ENCODE measurements around the gene SH3BP4. TPM values are rescaled to one million over a fixed set of nuclear protein-coding genes. Genes with fewer than 3 reads are reported as not detected.
A peak's percentile ranks its signal among the peaks of the same experiment; 100 is the strongest.
"Not testable (repeated sequence)": the region's sequence is repeated elsewhere in the genome, so short reads cannot be mapped to it uniquely, and the experiment has no call there.

The SH3BP4 gene
- total RNA-seq, 1 experiment from 2014 or later = 28.2 TPM

DNA sequence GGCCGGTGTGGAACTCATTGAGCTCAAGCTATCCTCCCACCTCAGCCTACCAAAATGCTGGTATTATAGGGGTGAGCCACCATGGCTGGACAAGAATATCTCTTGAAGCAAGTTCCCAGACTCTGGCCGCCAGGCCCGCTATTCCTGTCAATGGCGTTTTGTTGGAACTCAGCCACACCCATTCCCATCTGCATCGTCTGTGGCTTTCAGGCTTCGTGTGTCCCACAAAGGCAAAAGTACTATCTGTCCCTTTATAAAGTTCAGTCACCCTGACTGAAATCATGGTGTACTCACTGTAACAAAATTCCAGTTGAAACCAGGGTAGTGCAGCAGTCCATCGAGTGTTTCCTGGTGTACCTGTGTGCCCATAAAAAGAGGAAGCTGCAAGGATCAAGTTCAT lies 96.7 kb downstream of the SH3BP4 start:
- no peak for DNase-seq (ENCODE audit: extremely low read depth, low read depth)

DNA sequence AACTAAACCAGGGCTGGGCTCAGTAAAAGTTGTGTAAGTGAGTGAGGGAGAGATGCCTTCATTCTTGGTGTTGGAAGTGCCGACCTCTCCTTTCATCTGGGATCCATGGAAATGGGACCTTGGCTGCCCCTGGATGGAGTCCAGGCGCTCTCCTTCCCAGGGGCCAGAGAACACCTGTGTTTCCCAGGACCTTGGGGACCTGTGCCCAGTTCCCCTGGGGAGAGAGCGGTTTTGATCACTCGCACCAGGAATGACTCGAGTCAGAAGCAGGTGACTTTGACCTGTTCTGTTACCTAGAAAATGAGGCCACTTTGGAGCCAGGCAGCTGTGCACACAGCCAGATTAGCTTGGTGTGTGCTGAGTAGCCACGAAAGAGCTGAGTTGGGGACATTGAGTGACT lies 97.3 kb downstream of the SH3BP4 start:
- no peak for DNase-seq (ENCODE audit: extremely low read depth, low read depth)

DNA sequence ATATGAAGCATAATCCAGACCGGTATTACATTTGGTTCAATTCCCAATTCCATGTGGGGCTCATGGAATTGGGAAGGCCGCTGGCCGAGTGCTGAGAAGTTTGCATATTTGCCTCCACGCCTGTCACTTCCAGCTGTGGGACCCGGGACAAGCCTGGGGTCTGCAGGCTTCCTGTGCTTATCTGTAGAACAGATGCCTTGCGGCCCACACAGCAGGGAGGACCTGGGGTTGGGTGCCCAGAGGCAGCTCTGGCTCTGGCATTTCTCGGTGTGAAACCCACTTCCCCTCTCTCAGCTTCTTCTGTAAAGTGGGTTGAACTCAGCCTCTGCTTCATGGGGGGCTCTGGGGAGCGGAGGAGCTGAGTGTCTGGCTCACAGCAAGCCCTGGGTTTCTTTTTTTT lies 97.9 kb downstream of the SH3BP4 start:
- no peak for DNase-seq (ENCODE audit: extremely low read depth, low read depth)

DNA sequence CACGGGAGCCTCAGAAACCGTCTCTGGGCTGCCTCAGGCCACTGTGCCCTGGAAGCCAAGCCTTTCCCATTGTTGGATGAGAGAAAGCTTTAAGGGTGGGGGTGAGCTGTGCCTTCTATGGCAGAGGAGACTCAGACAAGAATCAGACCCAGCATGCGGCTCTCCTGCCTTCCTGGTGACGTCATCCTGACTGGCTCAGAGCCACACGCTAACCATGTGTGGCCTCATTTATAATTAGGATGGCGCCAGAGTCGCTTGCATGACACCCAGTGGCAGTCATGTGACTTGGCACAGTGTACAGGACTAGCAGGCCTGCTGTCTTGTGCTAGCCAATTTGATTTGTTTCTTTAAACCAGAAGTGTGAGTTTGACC lies 99.1 kb downstream of the SH3BP4 start:
- peak; percentile 61 for DNase-seq (ENCODE audit: extremely low read depth, low read depth)

DNA sequence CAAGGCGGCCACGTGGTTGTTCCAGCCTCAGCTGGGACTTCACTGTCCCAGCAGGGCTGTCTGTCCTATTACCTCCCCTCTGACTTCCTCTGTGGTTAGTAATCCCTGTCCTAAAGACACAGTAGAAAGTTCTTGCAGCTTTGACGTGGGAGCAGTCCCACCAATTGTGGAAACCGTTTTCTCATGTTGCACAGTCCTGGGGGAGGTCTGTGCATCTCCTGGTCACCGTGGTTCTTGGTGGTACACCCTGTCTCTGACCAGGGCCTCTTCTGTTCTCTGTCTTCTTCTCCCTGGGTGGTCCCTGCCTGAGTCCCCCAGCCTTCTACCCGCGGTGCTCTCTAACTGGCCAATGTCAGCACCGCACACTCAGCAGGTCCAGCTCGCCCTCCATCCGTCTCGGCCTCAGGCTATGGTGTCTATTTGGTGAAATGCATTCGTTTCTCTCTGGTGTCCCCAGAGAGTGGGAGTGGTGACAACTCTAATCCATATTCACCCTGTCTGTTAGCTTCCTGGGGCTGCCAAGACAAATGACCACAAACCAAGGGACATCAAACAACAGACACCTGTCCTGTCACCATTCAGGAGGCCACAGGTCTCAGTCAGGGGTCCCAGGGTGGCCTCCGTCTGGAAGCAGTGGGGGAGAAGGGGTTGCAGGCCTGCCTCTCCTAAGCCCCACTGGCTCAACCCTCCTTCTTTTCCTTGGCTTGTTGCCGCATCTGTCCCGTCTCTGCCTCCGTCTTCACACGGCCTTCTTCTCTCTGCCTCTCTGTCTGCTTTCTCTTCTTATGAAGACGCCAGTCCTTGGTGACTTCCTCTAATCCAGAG lies 99.8 kb downstream of the SH3BP4 start:
- no peak for DNase-seq (ENCODE audit: extremely low read depth, low read depth)

DNA sequence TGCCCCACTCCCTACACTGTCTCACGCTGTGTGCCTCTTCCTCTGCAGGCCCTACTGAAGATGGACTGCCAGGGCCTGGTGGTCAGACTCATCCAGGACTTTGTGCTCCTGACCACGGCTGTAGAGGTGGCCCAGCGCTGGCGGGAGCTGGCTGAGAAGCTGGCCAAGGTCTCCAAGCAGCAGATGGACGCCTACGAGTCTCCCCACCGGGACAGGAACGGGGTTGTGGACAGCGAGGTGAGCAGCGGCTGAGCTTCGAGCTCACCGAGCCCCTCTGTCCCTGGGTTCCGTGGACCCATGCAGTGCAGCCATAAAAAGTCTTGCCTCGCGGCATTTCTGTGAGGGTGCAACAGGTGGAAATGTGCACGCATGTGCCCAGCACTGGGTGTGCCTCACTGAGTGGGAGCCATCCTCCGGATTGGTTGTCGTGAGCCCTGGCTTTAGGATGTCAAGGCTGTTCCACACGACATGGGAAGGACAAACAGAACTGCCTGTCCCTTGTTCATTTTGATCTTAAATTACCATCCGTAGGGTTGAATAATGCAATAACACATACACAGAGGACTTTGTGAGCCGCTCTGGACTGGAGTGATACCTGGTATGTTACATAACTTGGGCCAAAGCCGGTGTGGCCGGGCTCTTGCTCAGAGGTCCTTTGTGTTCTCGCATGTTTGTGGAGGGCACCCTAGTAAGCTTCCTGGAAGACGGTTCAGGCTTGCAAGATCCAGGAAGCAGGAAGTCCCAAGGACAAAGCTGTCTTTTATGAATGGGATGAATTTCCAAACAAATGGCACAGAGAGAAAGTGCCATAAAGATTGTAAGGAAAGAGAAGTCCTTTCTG lies 100.9 kb downstream of the SH3BP4 start:
- DNase-seq (ENCODE audit: extremely low read depth, low read depth) = no peak

DNA sequence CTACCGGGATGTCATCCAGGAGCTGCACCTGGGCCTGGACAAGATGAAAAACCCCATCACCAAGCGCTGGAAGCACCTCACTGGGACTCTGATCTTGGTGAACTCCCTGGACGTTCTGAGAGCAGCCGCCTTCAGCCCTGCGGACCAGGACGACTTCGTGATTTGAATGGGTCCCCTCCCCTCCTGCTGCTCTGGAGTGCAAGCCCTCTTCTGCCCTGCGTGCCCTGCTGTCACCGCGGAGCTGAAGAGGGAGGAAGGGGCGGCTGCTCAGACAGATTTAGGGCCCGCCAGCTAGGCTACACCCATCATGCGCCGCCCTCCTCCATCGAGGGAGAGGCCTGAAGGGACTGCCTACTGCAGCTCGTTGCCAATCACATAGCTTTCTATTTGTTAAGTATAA lies 101.8 kb downstream of the SH3BP4 start:
- DNase-seq (ENCODE audit: extremely low read depth, low read depth) = no peak

DNA sequence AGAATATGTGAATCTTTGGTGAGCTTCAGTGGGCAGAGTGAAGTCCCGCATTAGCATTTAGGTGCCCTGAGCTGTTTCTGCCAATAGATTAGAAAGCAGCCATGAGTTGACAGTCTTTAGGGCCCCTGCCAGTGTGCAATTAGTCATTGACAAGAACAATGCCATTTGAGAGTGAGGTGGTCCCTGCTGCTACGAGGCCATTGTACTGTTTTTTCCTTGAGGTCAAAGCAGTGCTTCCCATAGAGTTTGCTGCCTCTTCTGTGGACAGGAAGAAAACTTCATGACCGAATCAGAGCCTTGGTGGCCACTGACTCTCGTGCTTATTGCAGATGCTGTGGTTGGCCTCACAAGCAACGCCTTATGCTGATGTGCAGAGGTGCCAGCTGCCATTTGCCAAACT lies 102.7 kb downstream of the SH3BP4 start:
- DNase-seq (ENCODE audit: extremely low read depth, low read depth) = no peak

DNA sequence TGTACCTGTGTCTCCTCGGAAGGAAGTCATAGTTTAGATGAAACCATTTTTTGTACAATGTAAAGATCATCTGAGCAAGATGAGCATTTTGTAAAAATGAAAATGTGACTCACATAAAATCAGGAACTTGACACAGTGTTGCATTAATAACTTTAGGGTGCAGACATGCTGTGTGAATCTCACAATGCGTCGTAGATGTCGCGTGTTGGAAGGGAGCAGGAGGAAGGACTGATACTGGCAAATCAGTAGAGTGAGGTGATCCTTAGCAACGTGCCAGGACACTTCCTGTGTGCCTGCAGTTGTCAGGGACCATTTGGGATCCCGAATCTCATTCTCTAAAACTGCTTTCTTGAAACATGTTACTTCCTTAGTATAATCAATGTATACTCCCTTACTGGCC lies 103.1 kb downstream of the SH3BP4 start:
- no peak for DNase-seq (ENCODE audit: extremely low read depth, low read depth)

DNA sequence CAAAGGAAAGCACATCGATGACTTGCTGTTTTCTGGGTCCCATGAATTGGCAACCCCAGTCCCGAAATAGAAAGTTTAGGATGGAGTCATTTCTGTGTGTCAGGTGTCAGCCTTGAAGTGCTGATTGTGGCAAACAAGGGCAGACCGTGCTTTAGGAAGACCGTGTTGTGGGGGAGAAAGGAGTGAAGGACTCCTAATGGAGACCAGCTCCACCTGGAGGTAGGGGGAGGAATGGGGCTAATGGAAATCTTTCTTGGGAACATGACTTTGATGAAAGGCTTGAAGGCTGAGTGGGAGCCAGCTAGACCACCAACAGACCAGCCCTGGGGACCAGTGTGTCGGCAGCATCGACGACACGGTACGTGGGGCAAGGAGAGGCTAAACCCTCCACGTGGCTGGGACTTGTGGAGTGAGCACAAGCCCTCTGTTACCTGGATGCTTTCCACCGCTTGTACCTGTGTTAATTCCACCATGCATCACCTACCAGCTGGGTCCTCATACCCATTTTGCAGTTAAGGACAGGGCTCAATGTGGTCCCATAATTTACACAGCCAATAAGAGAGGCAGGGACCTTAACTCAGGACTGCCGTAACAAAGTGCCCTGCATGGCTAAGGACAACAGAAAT lies 104.2 kb downstream of the SH3BP4 start:
- DNase-seq (ENCODE audit: extremely low read depth, low read depth) = peak; percentile 51

DNA sequence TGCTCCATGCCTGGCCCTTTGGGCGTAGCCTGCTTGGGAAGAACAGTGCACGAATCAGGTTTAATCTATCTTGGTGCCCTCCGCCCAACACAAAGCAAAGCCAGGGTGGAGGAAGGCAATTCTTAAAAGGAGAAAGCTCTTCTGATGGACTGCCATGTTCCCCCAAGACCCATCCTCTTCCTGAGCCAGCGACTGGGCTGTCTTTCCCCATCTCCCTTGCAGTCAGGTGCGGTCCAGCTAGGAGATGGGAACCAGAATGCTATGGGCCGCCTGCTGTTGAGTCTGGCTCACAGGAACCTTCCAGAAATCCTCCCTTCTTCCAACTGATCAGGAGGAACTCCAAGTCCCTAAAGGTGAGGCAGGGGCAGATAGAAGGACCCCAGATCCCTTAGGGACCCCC lies 105.0 kb downstream of the SH3BP4 start:
- DNase-seq (ENCODE audit: extremely low read depth, low read depth) = no peak

DNA sequence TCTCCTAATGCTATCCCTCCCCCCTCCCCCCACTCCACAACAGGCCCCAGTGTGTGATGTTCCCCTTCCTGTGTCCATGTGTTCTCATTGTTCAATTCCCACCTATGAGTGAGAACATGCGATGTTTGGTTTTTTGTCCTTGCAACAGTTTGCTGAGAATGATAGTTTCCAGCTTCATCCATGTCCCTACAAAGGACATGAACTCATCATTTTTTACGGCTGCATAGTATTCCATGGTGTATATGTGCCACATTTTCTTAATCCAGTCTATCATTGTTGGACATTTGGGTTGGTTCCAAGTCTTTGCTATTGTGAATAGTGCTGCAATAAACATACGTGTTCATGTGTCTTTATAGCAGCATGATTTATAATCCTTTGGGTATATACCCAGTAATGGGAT lies 105.8 kb downstream of the SH3BP4 start:
- not testable (repeated sequence) for DNase-seq (ENCODE audit: extremely low read depth, low read depth)

DNA sequence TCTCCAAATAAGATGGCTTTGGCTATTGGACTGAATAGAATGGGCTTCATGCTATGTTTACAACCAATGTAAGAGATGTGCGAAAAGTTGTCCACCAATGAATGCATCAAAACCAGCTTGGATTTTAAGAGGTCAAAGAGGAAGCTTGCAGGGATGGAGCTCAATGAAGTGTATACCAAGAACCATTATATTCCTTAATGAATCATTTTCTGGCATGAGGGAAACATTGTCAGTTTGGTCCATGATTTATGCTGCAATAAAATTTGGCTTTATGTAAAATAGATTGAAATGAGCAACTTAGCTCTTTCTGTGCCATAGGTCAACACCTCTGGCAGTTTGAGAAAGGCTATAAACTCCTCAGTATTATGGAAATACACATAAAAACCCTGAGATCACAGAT lies 107.3 kb downstream of the SH3BP4 start:
- DNase-seq (ENCODE audit: extremely low read depth, low read depth) = no peak

DNA sequence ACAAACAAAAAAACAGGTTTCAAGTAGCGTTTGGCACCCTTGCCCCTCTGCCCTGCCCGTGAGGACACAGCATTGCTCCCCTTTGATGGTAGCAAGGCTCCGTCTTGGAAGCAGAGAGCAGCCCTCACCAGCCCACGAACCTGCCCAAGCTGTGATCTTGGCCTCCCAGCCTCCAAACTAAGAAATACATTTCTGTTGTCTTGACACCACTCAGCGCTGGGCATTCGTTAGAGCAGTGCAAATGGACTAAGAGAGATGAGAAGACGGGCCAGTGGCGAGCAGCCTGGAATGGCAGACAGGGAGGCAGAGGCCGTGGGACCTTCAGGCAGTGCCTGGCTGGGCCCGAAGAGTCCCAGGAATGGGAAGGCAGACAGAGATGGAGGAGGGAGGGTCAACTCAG lies 109.8 kb downstream of the SH3BP4 start:
- no peak for DNase-seq (ENCODE audit: extremely low read depth, low read depth)

DNA sequence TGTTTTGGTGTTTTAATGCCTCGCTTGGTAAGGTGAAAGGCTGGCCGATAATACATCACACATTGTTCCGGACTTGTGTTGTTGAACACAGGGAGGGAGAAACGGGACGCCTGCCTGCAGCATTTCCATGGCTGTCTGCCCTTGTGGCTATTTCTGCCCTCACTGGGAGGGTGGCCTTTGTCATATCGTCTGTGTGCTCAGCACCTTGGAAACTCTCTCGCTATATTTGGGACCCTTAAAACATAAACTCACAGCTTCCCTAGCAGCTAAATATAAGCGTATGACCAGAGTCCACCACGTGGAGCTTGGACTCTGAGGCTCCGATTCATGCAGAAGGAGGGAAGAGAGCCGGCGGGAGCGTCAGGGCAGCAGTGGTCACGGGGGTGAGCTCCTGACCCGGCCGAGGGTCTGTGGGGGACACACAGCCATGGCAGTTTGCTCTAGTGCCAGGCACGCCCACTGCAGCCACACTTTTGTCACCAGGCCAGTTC lies 111.7 kb downstream of the SH3BP4 start:
- no peak for DNase-seq (ENCODE audit: extremely low read depth, low read depth)

DNA sequence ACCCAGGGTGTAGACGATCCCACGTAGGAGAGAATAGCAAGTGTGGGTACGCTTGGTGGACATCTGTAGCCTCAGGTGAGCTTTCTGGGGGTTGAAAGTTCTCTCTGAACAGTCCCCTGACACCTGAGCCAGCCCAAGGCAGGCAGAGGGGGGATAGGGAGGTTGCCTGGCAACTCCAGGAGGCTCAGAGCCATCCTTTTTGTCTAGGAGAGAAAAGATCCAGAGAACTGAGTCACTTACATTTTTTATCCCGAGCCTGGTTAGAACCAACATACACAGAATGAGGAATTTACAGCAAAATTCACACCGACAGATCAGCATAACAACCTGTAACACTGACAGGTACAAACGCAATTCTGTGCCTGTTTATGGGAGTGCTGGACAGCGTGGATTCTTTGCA lies 113.2 kb downstream of the SH3BP4 start:
- no peak for DNase-seq (ENCODE audit: extremely low read depth, low read depth)

DNA sequence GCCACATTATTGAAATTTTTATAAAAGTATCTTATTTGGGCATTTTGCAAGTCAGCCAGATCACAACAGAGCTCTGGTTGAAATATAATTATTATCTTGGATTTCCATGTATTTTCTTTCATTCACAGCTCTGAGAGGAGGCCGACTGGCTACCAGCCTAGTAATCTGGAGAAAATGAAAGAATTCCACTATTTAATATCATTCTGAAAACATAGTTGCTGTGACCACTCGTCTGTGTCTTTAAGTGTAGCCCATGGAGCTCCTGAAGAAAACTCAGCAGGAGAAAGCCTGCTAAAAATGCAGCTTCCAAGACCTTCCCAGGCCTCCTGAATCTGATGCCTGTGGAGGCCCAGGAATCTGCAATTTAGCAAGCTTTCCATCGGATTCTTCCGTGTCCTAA lies 114.7 kb downstream of the SH3BP4 start:
- no peak for DNase-seq (ENCODE audit: extremely low read depth, low read depth)

DNA sequence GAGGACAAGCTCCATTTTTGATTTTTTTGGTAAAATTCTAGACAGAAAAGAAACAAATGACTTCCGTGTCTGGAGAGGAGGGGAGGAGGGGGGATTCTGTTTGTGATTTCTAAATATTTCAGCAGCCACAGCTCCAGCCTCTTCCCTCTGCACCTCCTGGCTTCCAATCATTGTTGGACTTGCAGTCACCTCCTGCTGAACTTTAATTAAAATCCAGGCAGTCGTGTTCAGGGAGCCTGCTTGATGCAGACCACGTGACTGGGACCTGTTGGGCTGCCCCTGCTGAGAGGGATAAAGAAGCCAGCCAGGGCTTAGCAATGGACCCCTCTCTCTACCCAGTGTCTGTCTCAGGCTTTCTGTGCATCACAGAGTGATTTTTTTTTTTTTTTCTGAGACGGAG lies 115.1 kb downstream of the SH3BP4 start:
- DNase-seq (ENCODE audit: extremely low read depth, low read depth) = no peak

DNA sequence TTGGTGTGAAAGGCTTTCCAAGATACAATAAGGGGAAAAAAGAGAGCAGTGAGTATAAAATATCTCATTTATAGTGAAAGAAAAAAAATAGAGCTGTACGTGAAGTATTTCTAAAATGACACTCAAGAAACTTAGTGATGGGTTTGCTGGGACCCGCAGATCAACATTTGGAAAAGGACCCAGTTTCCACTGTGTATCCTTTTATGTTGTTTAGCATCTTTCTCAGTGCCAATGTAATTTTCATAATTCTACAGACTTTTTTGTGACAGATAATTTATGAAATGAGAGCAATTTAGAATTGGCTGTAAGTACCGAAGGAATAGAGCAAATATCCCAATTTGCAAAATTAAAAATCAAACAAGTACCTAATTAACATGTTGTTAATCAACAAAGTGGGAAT lies 116.9 kb downstream of the SH3BP4 start:
- DNase-seq (ENCODE audit: extremely low read depth, low read depth) = no peak

DNA sequence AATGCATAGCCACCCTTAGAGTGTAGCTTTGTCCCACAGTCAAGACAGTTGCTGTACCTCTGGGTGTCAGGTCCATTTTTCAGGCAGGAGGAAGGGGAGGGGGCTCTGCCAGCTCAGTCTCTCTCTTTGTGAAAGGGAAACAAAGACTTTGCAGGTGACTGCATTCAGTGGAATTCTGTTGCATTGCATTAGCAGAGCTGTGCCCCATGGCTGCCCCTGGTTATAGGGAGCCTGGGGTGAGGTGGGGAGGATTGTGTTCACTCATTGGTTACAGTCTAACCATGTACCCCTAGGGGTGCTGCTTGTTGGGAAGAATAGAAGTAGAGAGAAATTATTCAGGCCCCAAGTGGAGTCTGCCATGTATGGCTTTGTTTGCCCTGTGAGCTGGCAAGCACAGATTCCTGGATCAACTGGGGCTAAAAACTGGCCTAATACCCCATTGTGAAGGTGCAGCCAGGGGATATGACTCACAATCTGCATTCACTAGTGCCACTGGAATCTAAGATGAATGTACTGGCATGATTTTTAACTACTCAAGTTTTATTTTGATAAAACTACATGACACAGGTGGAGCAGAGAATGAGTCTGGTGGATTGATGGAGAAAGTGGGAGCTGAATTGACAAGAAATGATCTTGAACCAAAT lies 118.4 kb downstream of the SH3BP4 start:
- DNase-seq (ENCODE audit: extremely low read depth, low read depth) = no peak

DNA sequence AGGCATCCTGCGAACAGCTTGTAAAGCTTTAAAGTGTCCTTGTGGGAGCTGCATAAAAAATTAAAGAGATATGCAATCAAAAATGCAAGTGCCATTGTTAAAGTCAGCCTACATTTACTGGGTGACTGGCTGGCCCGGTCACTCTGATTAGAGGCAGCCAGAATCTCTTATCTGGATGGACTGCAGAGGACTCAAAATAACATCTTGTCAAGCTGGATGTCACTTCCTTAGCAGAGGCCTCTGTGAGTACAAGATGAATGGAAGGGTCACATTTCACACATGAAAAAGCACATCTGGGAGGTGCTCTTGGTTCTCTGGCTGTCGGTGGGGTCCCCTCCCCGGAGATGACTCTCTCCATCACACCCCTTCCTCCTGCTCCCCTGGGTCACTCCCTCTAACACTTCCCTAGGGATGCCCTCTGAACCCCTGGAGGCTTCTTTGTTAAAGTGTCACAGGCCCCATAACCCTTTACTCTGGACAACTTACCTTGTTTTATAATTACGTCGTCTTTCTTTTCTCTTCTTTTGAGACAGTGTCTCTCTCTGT lies 122.1 kb downstream of the SH3BP4 start:
- no peak for DNase-seq (ENCODE audit: extremely low read depth, low read depth)

All from NCI-H460 (cell line).